Measurements from ENCODE around the gene TIAM1. TPM values are rescaled to one million over a fixed set of nuclear protein-coding genes. Genes with fewer than 3 reads are reported as not detected.

TIAM1 gene
- total RNA-seq, 1 experiment from 2014 or later, result 22.5 TPM

GRCh38 chr21:31383770-31384169 lies 39.7 kb upstream of the TIAM1 start:
- Histone ChIP-seq H3K79me2 (ENCODE audit: low read depth) (no peaks in the 10 kb centered on the region), H3K27me3 (ENCODE audit: insufficient read depth, low read depth) (no peaks in the 10 kb centered on the region), H3K27ac (no peak overlapping the region), H3K4me1 (replicated peaks; ENCODE audit: insufficient read depth) (no peaks in the 10 kb centered on the region), H4K20me1 (ENCODE audit: insufficient read depth) (no peaks in the 10 kb centered on the region), H3K9me3 (ENCODE audit: insufficient read depth, low read depth) (no peaks in the 10 kb centered on the region), H3F3A (ENCODE audit: insufficient read depth, low read depth) (no peaks in the 10 kb centered on the region), H2AFZ (no peak overlapping the region), H3K4me3 (no peak overlapping the region), H3K9me2 (ENCODE audit: insufficient read depth) (no peaks in the 10 kb centered on the region), H3K4me2 (no peak overlapping the region), H3K36me3 (ENCODE audit: low read depth) (no peaks in the 10 kb centered on the region)
- no peak for TF ChIP-seq EZH2 (IDR thresholded peaks at IDR 0.05; ENCODE audit: low read depth)
- TF ChIP-seq CTCF (conservative IDR thresholded peaks at IDR 0.05), result no peak
- intact Hi-C loops (cut with micrococcal nuclease; ENCODE audit: unreplicated experiment), result no loop called here
- POLR2A ChIA-PET (ENCODE audit: unreplicated experiment), result no interaction called here
- no TSS peak for BruUV-seq (replicated peaks)
- DNase-seq, result no peak
- CTCF ChIA-PET, result no interaction called here

- Histone ChIP-seq H3K36me3 (ENCODE audit: low read depth) (no peaks in the 10 kb centered on the region), H3K79me2 (ENCODE audit: low read depth) (no peaks in the 10 kb centered on the region), H3K9me3 (ENCODE audit: insufficient read depth, low read depth) (no peaks in the 10 kb centered on the region), H4K20me1 (ENCODE audit: insufficient read depth) (no peaks in the 10 kb centered on the region), H3K27me3 (ENCODE audit: insufficient read depth, low read depth) (no peaks in the 10 kb centered on the region), H3K4me3 (no peak overlapping the region), H3K27ac (no peak overlapping the region), H3K4me2 (no peak overlapping the region), H3K9me2 (ENCODE audit: insufficient read depth) (no peaks in the 10 kb centered on the region), H3F3A (ENCODE audit: insufficient read depth, low read depth) (no peaks in the 10 kb centered on the region), H3K4me1 (replicated peaks; ENCODE audit: insufficient read depth) (no peaks in the 10 kb centered on the region), H2AFZ (no peak overlapping the region)
- DNase-seq, result no peak
- BruUV-seq (replicated peaks), result no TSS peak
- POLR2A ChIA-PET (ENCODE audit: unreplicated experiment), result no interaction called here
- intact Hi-C loops (cut with micrococcal nuclease; ENCODE audit: unreplicated experiment), result no loop called here
- CTCF ChIA-PET, result no interaction called here
- TF ChIP-seq EZH2 (IDR thresholded peaks at IDR 0.05; ENCODE audit: low read depth) (no peak), CTCF (conservative IDR thresholded peaks at IDR 0.05) (no peak)
Observed at GRCh38 chr21:31382060-31382459, 38.0 kb upstream of the TIAM1 start.

GRCh38 chr21:31376301-31376700 lies 32.2 kb upstream of the TIAM1 start:
- Histone ChIP-seq H3K9me2 (ENCODE audit: insufficient read depth) (no peaks in the 10 kb centered on the region), H4K20me1 (ENCODE audit: insufficient read depth) (no peaks in the 10 kb centered on the region), H2AFZ (no peak overlapping the region), H3K36me3 (ENCODE audit: low read depth) (no peaks in the 10 kb centered on the region), H3K4me2 (no peak overlapping the region), H3K4me3 (no peak overlapping the region), H3F3A (ENCODE audit: insufficient read depth, low read depth) (no peaks in the 10 kb centered on the region), H3K27ac (no peak overlapping the region), H3K79me2 (ENCODE audit: low read depth) (no peaks in the 10 kb centered on the region), H3K4me1 (replicated peaks; ENCODE audit: insufficient read depth) (peaks cover 10% of the 10 kb centered on the region), H3K9me3 (ENCODE audit: insufficient read depth, low read depth) (no peaks in the 10 kb centered on the region), H3K27me3 (ENCODE audit: insufficient read depth, low read depth) (no peaks in the 10 kb centered on the region)
- BruUV-seq (replicated peaks), result no TSS peak
- intact Hi-C loops (cut with micrococcal nuclease; ENCODE audit: unreplicated experiment), result no loop called here
- TF ChIP-seq CTCF (conservative IDR thresholded peaks at IDR 0.05) (no peak), EZH2 (IDR thresholded peaks at IDR 0.05; ENCODE audit: low read depth) (no peak)
- ChIA-PET POLR2A (ENCODE audit: unreplicated experiment) (no interaction called here), CTCF (interaction anchor here (0.6 kb wide), 1 partner anchor 149 kb away, joined by 4 read pairs; no protein-coding TSS in a partner anchor)
- DNase-seq, result no peak

Measured in PC-9 (cell line).